Measurements from ENCODE around the gene KIAA1671. TPM values are rescaled to one million over a fixed set of nuclear protein-coding genes. Genes with fewer than 3 reads are reported as not detected.

Gene KIAA1671
- total and polyA plus RNA-seq, 9 of the 15 experiments (the other 6 are each of a cell fraction or from before 2014, with no cell fraction given): under 0.01 to 0.11 (median 0.02) TPM; not detected in 5

DNA sequence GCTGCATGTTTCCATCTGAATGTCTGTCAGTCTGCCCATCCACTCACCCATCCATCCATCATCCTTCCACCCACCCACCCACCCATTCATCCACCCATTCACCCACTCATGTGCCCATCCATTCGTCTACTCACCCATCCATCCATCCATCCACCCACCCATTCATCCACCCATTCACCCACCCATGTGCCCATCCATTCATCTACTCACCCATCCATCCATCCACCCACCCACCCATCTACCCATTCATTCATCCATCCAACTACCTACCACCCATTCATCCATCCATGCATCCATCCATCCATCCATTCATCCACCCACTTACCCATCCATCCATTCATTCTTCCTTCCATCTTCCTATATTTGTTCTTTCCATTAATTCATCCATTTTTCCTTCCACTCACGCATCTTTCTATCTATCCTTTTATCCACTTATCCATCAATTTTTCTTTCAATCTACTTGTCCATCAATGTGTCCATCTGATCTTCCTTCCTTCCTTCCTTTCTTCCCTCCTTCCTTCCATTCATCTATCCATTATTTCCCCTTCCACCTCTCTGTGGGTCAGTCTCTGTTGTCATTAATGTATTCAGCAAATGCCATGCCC lies 255.1 kb downstream of the KIAA1671 start:
- CTCF ChIA-PET (ENCODE audit: low intra/inter-chr PET ratio): no interaction called here
- intact Hi-C loops (cut with micrococcal nuclease): no loop called here
- Histone ChIP-seq H4K20me1 (replicated peaks; ENCODE audit: control insufficient read depth, insufficient read depth, low read length) (0 out of 2 replicates have a peak, but pooled peaks cover 3% of the 10 kb centered on the region), H3K36me3 (ENCODE audit: control insufficient read depth, insufficient read depth, low read length) (no peaks in the 10 kb centered on the region), H2AFZ (ENCODE audit: low read depth, low read length) (no peak overlapping the region), H3K4me1 (replicated peaks in 1 of 2; ENCODE audit: control insufficient read depth in 2 of 2, insufficient read depth in 2 of 2, low read length in 2 of 2) (no peaks in the 10 kb centered on the region; a peak in 1 of 5 replicates), H3K4me2 (ENCODE audit: insufficient read depth, low read length) (no peak overlapping the region), H3K9ac (ENCODE audit: insufficient read depth in 1 of 2, low read depth in 2 of 2, low read length in 2 of 2) (no peak overlapping the region), H3K9me1 (ENCODE audit: control insufficient read depth, insufficient read depth, low read length) (no peaks in the 10 kb centered on the region), H3K27me3 (ENCODE audit: control insufficient read depth in 2 of 2, insufficient read depth in 2 of 2, low read length in 2 of 2) (peaks cover 4% of the 10 kb centered on the region in 2 experiments; a peak in 2 of 5 replicates), H3K4me3 (no peak overlapping the region), H3K27ac (ENCODE audit: extremely low read depth, low read depth, low read length) (no peak overlapping the region), H3K79me2 (ENCODE audit: control insufficient read depth, insufficient read depth, low read length) (no peaks in the 10 kb centered on the region), H3K9me3 (replicated peaks; ENCODE audit: control insufficient read depth, insufficient read depth, low read depth, low read length) (no peaks in the 10 kb centered on the region)
- TF ChIP-seq BRD4 (IDR thresholded peaks at IDR 0.05) (no peak), SIN3A (IDR thresholded peaks at IDR 0.05; ENCODE audit: borderline replicate concordance in 2 of 2, control insufficient read depth in 1 of 2, low read depth in 2 of 2, low read length in 2 of 2) (no peak), RBFOX2 (IDR thresholded peaks at IDR 0.05; ENCODE audit: low read depth, low read length) (no peak), HMG20A (CRISPR knock-in tag; conservative IDR thresholded peaks at IDR 0.05) (no peak), RHOXF2B (CRISPR knock-in tag; conservative IDR thresholded peaks at IDR 0.05) (no peak), NR3C1 (CRISPR knock-in tag; IDR thresholded peaks at IDR 0.05) (no peak), SMARCB1 (IDR thresholded peaks at IDR 0.05; ENCODE audit: insufficient read length, low read depth) (no peak), ARID2 (IDR thresholded peaks at IDR 0.05) (no peak)
- TF ChIP-seq, protein P1, sequence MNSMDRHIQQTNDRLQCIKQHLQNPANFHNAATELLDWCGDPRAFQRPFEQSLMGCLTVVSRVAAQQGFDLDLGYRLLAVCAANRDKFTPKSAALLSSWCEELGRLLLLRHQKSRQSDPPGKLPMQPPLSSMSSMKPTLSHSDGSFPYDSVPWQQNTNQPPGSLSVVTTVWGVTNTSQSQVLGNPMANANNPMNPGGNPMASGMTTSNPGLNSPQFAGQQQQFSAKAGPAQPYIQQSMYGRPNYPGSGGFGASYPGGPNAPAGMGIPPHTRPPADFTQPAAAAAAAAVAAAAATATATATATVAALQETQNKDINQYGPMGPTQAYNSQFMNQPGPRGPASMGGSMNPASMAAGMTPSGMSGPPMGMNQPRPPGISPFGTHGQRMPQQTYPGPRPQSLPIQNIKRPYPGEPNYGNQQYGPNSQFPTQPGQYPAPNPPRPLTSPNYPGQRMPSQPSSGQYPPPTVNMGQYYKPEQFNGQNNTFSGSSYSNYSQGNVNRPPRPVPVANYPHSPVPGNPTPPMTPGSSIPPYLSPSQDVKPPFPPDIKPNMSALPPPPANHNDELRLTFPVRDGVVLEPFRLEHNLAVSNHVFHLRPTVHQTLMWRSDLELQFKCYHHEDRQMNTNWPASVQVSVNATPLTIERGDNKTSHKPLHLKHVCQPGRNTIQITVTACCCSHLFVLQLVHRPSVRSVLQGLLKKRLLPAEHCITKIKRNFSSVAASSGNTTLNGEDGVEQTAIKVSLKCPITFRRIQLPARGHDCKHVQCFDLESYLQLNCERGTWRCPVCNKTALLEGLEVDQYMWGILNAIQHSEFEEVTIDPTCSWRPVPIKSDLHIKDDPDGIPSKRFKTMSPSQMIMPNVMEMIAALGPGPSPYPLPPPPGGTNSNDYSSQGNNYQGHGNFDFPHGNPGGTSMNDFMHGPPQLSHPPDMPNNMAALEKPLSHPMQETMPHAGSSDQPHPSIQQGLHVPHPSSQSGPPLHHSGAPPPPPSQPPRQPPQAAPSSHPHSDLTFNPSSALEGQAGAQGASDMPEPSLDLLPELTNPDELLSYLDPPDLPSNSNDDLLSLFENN (IDR thresholded peaks at IDR 0.05; ENCODE audit: low read depth in 2 of 2, low read length in 2 of 2): no peak
- TF ChIP-seq, protein P2, sequence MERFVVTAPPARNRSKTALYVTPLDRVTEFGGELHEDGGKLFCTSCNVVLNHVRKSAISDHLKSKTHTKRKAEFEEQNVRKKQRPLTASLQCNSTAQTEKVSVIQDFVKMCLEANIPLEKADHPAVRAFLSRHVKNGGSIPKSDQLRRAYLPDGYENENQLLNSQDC (CRISPR knock-in tag; IDR thresholded peaks at IDR 0.05): no peak
- WGBS (ENCODE audit: insufficient coverage, low coverage, missing lambda C conversion rate): no CpG with 5 or more reads among the region's 2 CpGs
- no peak for FAIRE-seq
- no TSS peak for BruUV-seq (replicated peaks)
- no peak for DNase-seq (ENCODE audit: extremely low read depth in 1 of 4, low spot score in 3 of 4)
- POLR2A ChIA-PET: no interaction called here
- in situ Hi-C loops (cut with MboI): loop anchor here (10.0 to 25.0 kb wide), 2 partner anchors 127 to 1130 kb away; no protein-coding TSS in a partner anchor
- no peak for ATAC-seq
